Colon (tissue), 2 donors: ENCODE results near the gene GHRHR.

ENCODE experiments used
- FAIRE-seq: peaks from 2 replicates; lab custom pipeline; 2012; peaks lifted over from hg19 to GRCh38; lab: Jason Lieb, UNC
- donor health status: control.
- donor health status: control.

GHRHR gene

GRCh38 chr7:30928254-30928872 lies 35.4 kb upstream of the GHRHR start:
- FAIRE-seq, result no peak

- no peak for FAIRE-seq
Measured at GRCh38 chr7:30929686-30930085, 34.1 kb upstream of the GHRHR start.

GRCh38 chr7:30930621-30931020 lies 33.1 kb upstream of the GHRHR start:
- no peak for FAIRE-seq

- no peak for FAIRE-seq
Measured at GRCh38 chr7:30931161-30931928, 32.4 kb upstream of the GHRHR start.

- no peak for FAIRE-seq
Measured at GRCh38 chr7:30931929-30932540, 31.7 kb upstream of the GHRHR start.

GRCh38 chr7:30932562-30932961 lies 31.2 kb upstream of the GHRHR start:
- FAIRE-seq, result no peak

- no peak for FAIRE-seq
Measured at GRCh38 chr7:30933124-30933974, 30.4 kb upstream of the GHRHR start.

GRCh38 chr7:30934225-30934624 lies 29.5 kb upstream of the GHRHR start:
- no peak for FAIRE-seq

GRCh38 chr7:30934732-30935568 lies 28.8 kb upstream of the GHRHR start:
- FAIRE-seq, result no peak

- no peak for FAIRE-seq
Measured at GRCh38 chr7:30935569-30935877, 28.2 kb upstream of the GHRHR start.

GRCh38 chr7:30936650-30937245 lies 27.0 kb upstream of the GHRHR start:
- FAIRE-seq, result no peak

- FAIRE-seq, result no peak
Measured at GRCh38 chr7:30937416-30937815, 26.3 kb upstream of the GHRHR start.

- FAIRE-seq, result no peak
Measured at GRCh38 chr7:30938435-30939316, 25.1 kb upstream of the GHRHR start.

- FAIRE-seq, result peak; percentile 10
Measured at GRCh38 chr7:30941582-30942323, 22.0 kb upstream of the GHRHR start.

GRCh38 chr7:30950197-30950596 lies 13.6 kb upstream of the GHRHR start:
- FAIRE-seq, result no peak

- FAIRE-seq, result no peak
Measured at GRCh38 chr7:30954914-30955313, 8.8 kb upstream of the GHRHR start.

GRCh38 chr7:30956704-30957103 lies 7.0 kb upstream of the GHRHR start:
- no peak for FAIRE-seq

- FAIRE-seq, result no peak
Measured at GRCh38 chr7:30965372-30965771, 1.6 kb downstream of the GHRHR start.

- no peak for FAIRE-seq
Measured at GRCh38 chr7:30965883-30966282, 2.1 kb downstream of the GHRHR start.

- no peak for FAIRE-seq
Measured at GRCh38 chr7:30968294-30968693, 4.5 kb downstream of the GHRHR start.
